Measurements from ENCODE around the gene MPV17L.
"Not testable (repeated sequence)": the region's sequence is repeated elsewhere in the genome, so short reads cannot be mapped to it uniquely, and the experiment has no call there.

The MPV17L gene

GRCh38 chr16:15395631-15396508, at the start of gene MPV17L:
TSS of gene MPV17L (plus strand) at chr16:15395754. CDS start at chr16:15395898, 144 bp downstream.
- DNase-seq (ENCODE audit: low spot score): peak; percentile 75

DNA sequence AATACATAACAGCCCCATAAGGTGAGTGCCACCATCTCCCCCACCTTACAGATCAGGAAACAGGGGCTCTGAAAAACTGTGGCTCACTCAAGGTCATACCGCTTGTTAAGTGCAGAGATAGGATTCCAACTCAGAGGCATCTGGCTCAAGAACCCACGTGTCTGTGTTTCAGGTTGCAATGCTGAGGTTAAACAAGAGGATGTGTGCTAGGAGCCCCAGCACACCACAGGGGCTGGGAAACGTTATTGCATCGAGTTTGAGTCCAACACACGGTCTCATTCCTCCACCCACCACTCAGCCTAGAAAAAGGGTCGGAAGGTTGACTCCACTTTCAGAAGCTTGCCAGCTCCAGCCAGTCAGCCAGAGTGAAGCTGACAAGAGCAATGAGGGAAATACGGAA, 46.8 kb upstream of the MPV17L start:
- not testable (repeated sequence) for DNase-seq (ENCODE audit: low spot score)

DNA sequence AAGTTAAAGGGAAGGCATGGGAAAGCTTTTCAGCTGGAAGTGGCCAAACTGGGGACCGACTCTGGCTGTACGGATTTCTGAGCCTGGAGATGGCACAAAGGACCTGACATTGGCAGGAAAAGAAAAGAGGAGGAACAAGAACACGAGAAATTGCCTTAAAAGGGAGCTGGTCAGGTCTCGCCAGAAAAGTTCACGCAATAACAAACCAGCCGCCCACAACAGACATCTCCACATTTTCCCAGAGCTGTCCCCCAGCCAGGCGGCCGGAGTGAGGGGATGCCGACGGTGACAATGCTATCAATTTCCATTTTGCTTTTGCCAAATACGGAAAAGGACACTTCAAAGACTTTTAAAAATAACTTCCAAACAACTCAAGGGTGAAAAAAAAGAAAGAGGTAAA, 44.3 kb upstream of the MPV17L start:
- DNase-seq (ENCODE audit: low spot score): not testable (repeated sequence)

DNA sequence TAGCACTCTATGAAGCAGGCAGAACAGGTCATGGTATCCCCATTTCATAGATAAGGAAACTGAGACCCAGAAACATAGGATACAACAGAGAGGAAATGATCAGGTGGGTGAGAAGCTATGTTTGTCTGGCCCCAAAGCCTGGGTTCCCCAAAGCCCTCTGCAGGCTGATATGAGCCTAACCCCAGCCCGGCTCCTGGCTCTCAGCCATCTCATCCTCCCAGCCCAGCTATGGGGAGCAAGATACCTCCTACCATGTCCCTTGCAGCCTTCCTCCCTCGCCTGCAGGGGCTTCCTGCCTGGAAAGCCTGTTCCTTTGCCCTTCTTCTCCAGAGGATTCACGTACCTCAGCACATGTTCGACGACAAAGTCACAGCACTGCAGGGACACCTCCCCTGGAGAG, 43.8 kb upstream of the MPV17L start:
- DNase-seq (ENCODE audit: low spot score): not testable (repeated sequence)

DNA sequence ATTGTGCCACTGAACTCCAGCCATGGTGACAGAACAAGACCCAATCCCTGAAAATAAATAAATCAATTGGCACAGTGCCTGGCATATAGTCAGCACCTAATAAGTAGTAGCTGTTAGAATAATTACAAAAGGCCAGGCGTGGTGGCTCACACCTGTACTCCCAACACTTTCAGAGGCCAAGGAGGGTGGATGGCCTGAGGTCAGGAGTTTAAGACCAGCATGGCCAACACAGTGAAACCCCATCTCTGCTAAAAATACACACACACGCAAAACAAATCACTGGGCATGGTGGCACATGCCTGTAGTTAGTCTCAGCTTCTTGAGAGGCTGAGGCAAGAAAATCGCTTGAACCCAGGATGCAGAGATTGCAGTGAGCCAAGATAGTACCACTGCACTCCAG, 42.7 kb upstream of the MPV17L start:
- DNase-seq (ENCODE audit: low spot score): not testable (repeated sequence)

GRCh38 chr16:15354846-15355245, 40.7 kb upstream of the MPV17L start:
- not testable (repeated sequence) for DNase-seq (ENCODE audit: low spot score)

DNA sequence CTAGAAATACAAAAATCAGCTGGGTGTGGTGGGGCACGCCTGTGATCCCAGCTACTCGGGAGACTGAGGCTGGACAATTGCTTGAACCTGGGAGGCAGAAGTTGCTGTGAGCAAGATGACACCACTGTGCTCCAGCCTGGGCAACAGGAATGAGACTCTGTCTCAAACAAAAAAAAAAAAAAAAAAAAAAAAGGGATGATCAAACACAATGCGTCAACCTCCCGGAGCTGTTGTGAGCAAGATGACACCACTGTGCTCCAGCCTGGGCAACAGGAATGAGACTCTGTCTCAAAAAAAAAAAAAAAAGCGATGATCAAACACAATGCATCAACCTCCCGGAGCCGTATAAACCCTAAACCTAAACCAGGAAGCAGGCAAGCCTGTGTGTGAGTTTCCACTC, 38.1 kb upstream of the MPV17L start:
- DNase-seq (ENCODE audit: low spot score): not testable (repeated sequence)

GRCh38 chr16:15378194-15378593, 17.4 kb upstream of the MPV17L start, which contains the start of gene NPIPA5:
TSS of gene NPIPA5 (minus strand) at chr16:15378294. CDS start at chr16:15378294, 0 bp downstream.
- not testable (repeated sequence) for DNase-seq (ENCODE audit: low spot score)

DNA sequence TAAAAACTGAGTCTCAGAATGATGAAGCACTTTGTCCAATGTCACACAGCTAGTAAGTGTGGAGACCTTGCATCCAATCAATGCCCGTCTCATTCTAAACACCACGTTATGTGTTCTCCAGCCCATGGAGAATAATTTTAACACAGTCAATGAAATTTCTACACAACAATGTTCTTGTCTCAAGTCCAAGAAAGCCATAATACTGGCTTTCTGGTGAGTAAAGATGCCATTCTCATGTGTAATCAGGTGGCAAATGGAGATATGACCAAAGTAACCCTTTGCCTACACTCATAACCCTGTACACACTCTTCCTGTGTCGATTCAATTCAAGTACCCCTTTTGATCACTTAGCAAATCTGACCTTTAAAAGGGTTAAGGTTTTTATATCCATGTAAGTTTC, 12.7 kb upstream of the MPV17L start:
- not testable (repeated sequence) for DNase-seq (ENCODE audit: low spot score)

GRCh38 chr16:15388060-15388459, 7.5 kb upstream of the MPV17L start:
- not testable (repeated sequence) for DNase-seq (ENCODE audit: low spot score)

- not testable (repeated sequence) for DNase-seq (ENCODE audit: low spot score)
Measured at GRCh38 chr16:15389916-15390315, 5.6 kb upstream of the MPV17L start.

GRCh38 chr16:15393025-15393424, 2.5 kb upstream of the MPV17L start:
- DNase-seq (ENCODE audit: low spot score): not testable (repeated sequence)

DNA sequence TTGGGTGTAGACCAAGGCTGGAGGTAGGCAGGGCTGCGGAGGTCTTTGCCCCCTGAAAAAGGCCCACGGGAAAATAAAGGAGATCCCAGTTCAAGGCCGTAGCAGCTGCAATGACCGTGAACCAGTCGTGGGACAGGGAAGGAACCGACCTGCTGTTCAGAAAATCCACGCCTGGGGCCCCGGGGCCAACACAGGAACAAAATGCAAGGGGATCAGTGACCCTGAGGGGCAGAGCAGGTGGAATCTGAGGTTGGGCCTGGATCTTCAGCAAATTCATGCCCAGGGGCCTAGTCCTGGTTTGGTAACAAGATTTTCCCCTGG, 915 bp downstream of the MPV17L start:
- DNase-seq (ENCODE audit: low spot score): not testable (repeated sequence)

- no peak for DNase-seq (ENCODE audit: low spot score)
Measured at GRCh38 chr16:15396948-15397594, 1.5 kb downstream of the MPV17L start.

DNA sequence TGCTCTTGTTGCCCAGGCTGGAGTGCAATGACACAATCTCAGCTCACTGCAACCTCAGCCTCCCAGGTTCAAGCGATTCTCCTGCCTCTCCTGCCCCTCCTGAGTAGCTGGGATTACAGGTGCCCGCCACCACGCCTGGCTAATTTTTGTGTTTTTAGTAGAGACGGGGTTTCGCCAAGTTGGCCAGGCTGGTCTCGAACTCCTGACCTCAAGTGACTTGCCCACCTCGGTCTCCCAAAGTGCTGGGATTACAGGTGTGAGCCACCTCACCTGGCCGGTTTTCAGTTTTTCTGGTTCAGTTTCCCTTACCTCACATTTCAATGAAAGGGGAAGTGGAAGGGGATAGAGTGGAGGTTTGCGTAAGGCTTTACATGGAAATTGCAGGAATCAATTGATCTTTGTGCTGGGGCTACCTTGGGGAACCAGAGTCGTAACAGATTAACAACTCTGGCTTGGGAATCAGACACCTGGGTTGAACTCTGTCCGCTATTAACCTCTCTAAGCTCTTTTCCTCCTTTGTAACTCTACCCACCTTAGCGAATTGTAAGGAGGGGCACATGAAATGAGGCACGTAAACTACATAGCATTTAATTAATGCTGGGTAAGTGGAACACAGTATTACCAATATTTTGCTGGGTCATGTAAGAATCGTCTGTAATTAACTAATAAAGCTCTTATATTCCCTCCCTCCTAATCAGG, 3.2 kb downstream of the MPV17L start:
- DNase-seq (ENCODE audit: low spot score): no peak

- no peak for DNase-seq (ENCODE audit: low spot score)
Measured at GRCh38 chr16:15399317-15399716, 3.8 kb downstream of the MPV17L start.

DNA sequence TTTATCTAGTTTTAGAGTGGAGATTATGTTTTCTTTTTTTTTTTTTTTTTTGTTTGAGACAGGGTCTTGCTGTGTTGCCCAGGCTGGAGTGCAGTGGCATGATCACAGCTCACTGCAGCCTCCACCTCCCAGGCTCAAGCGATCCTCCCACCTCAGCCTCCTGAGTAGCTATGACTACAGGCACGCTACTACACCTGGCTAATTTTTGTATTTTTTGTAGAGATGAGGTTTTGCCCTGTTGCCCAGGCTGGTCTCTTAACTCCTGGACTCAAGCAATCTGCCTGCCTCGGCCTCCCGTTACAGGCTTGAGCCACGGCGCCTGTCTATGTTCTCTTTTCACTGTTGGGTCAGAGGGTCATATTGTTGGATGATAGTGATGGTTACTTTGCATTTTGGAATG, 4.8 kb downstream of the MPV17L start:
- not testable (repeated sequence) for DNase-seq (ENCODE audit: low spot score)

GRCh38 chr16:15401972-15402371, 6.4 kb downstream of the MPV17L start:
- DNase-seq (ENCODE audit: low spot score): no peak

GRCh38 chr16:15403392-15403995, 7.9 kb downstream of the MPV17L start:
- DNase-seq (ENCODE audit: low spot score): no peak

DNA sequence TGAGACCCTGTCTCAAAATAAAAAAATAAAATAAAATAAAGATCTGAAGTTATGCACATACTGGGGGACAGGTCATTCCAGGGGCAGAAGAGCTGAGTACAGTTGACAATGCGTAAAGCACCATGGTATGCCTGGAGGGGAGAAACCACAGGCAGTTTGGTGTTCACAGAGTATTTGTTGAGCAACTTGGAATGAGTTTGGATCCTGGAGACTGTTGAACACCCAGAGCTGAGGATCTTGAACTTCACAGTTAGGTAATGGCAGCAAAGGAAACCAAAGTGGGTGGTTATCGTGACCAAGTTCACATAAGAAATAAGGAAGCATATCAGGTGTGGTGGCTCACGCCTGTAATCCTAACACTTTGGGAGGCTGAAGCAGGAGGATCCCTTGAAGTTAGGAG, 8.5 kb downstream of the MPV17L start:
- DNase-seq (ENCODE audit: low spot score): not testable (repeated sequence)

DNA sequence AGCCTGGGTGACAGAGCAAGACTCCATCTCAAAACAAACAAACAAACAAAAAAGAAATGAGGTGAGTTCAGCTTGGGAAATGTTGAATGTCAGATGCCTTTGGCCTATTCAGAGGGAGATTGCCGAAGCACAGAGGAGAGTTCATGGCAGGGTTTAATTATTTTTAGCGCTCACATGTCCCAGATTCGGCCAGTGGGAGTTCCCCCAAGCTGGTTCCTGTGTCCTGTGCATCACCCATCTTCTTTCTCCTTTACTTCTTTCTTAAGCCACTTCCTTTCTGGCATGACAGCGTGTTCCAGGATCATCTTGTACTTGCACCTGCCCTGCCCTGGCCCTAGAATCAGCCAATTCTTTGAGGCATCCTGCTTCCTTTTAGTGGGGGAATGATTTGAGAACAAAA, 9.2 kb downstream of the MPV17L start:
- no peak for DNase-seq (ENCODE audit: low spot score)

DNA sequence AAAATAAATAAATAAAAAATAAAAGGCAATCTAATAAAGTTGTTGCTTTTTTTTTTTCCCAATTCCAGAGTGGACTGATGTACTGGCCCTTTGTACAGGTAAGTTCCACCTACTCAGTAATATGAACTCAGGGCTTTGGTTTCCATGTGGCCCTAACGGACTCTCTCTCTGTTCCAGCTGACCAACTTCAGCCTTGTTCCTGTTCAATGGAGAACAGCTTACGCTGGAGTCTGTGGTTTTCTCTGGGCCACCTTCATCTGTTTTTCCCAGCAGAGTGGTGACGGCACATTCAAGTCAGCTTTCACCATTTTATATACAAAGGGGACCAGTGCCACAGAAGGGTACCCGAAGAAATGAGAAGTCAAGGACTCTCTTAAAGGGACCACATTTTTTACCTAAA, 12.2 kb downstream of the MPV17L start:
- not testable (repeated sequence) for DNase-seq (ENCODE audit: low spot score)
